G401.6 (cell line): ENCODE data around the gene DEPDC1.
"Not testable (repeated sequence)": the region's sequence is repeated elsewhere in the genome, so short reads cannot be mapped to it uniquely, and the experiment has no call there.

Experiments
- FAIRE-seq: peaks from 2 replicates; lab custom pipeline; 2012; peaks lifted over from hg19 to GRCh38; lab: Jason Lieb, UNC

Gene DEPDC1

GRCh38 chr1:68496680-68497357 lies at the start of gene DEPDC1:
Gene DEPDC1, minus strand, starts transcription at chr1:68497082. Its CDS starts 83 bp downstream, at chr1:68496999.
- FAIRE-seq, result peak; percentile 95

- no peak for FAIRE-seq
Observed at GRCh38 chr1:68544651-68545050, 47.8 kb upstream of the DEPDC1 start.

GRCh38 chr1:68542586-68542985 lies 45.7 kb upstream of the DEPDC1 start:
- no peak for FAIRE-seq

- no peak for FAIRE-seq
Observed at GRCh38 chr1:68538941-68539340, 42.1 kb upstream of the DEPDC1 start.

GRCh38 chr1:68528243-68528642 lies 31.4 kb upstream of the DEPDC1 start:
- FAIRE-seq, result no peak

GRCh38 chr1:68525781-68526180 lies 28.9 kb upstream of the DEPDC1 start:
- no peak for FAIRE-seq

- FAIRE-seq, result no peak
Observed at GRCh38 chr1:68521286-68521685, 24.4 kb upstream of the DEPDC1 start.

- no peak for FAIRE-seq
Observed at GRCh38 chr1:68516066-68516465, 19.2 kb upstream of the DEPDC1 start.

- no peak for FAIRE-seq
Observed at GRCh38 chr1:68511254-68511653, 14.4 kb upstream of the DEPDC1 start.

GRCh38 chr1:68506386-68506785 lies 9.5 kb upstream of the DEPDC1 start:
- no peak for FAIRE-seq

GRCh38 chr1:68503085-68503484 lies 6.2 kb upstream of the DEPDC1 start:
- FAIRE-seq, result no peak

GRCh38 chr1:68497358-68497698 lies 446 bp upstream of the DEPDC1 start:
- FAIRE-seq, result no peak

GRCh38 chr1:68495968-68496679 lies 758 bp downstream of the DEPDC1 start:
- no peak for FAIRE-seq

- FAIRE-seq, result no peak
Observed at GRCh38 chr1:68495532-68495931, 1.4 kb downstream of the DEPDC1 start.

GRCh38 chr1:68493193-68493592 lies 3.7 kb downstream of the DEPDC1 start:
- FAIRE-seq, result no peak

GRCh38 chr1:68492255-68492654 lies 4.6 kb downstream of the DEPDC1 start:
- FAIRE-seq, result not testable (repeated sequence)

GRCh38 chr1:68490046-68490651 lies 6.7 kb downstream of the DEPDC1 start:
- no peak for FAIRE-seq

- peak; percentile 85 for FAIRE-seq
Observed at GRCh38 chr1:68485431-68486022, 11.4 kb downstream of the DEPDC1 start.

GRCh38 chr1:68484618-68485017 lies 12.3 kb downstream of the DEPDC1 start:
- no peak for FAIRE-seq

GRCh38 chr1:68481041-68481440 lies 15.8 kb downstream of the DEPDC1 start:
- FAIRE-seq, result no peak

- FAIRE-seq, result no peak
Observed at GRCh38 chr1:68479501-68479900, 17.4 kb downstream of the DEPDC1 start.

GRCh38 chr1:68478662-68479061 lies 18.2 kb downstream of the DEPDC1 start:
- no peak for FAIRE-seq

- FAIRE-seq, result not testable (repeated sequence)
Observed at GRCh38 chr1:68476626-68477025, 20.3 kb downstream of the DEPDC1 start.
